HG02885 (cell line): ENCODE results near the gene HAP1.
"Not testable (repeated sequence)": the region's sequence is repeated elsewhere in the genome, so short reads cannot be mapped to it uniquely, and the experiment has no call there.

ENCODE experiments used
- ATAC-seq: cut with Tn5 transposase; IDR thresholded peaks from one replicate; pipeline ENCODE4 v1.9.1; 2021; ENCODE audit warnings: mild to moderate bottlenecking; ENCODE audit not compliant: unreplicated experiment, poor library complexity

Gene HAP1

GRCh38 chr17:41734139-41734948 lies at the start of gene HAP1:
Gene HAP1 (minus strand): TSS chr17:41734643. CDS start chr17:41734634, 9 bp downstream.
- ATAC-seq = no peak

GRCh38 chr17:41782142-41782541 lies 47.7 kb upstream of the HAP1 start:
- ATAC-seq = no peak

- ATAC-seq = no peak
Observed at GRCh38 chr17:41781404-41782110, 47.1 kb upstream of the HAP1 start.

- ATAC-seq = no peak
Observed at GRCh38 chr17:41779954-41780353, 45.5 kb upstream of the HAP1 start.

GRCh38 chr17:41777574-41778188 lies 43.2 kb upstream of the HAP1 start:
- no peak for ATAC-seq

- ATAC-seq = no peak
Observed at GRCh38 chr17:41777157-41777573, 42.7 kb upstream of the HAP1 start.

- ATAC-seq = not testable (repeated sequence)
Observed at GRCh38 chr17:41776262-41776900, 41.9 kb upstream of the HAP1 start.

- no peak for ATAC-seq
Observed at GRCh38 chr17:41775394-41776226, 41.2 kb upstream of the HAP1 start.

- no peak for ATAC-seq
Observed at GRCh38 chr17:41773731-41774193, 39.3 kb upstream of the HAP1 start.

- no peak for ATAC-seq
Observed at GRCh38 chr17:41773190-41773588, 38.7 kb upstream of the HAP1 start.

- no peak for ATAC-seq
Observed at GRCh38 chr17:41772586-41773189, 38.2 kb upstream of the HAP1 start.

- ATAC-seq = no peak
Observed at GRCh38 chr17:41772218-41772585, 37.8 kb upstream of the HAP1 start.

GRCh38 chr17:41771389-41772206 lies 37.2 kb upstream of the HAP1 start:
- no peak for ATAC-seq

- no peak for ATAC-seq
Observed at GRCh38 chr17:41769985-41770384, 35.5 kb upstream of the HAP1 start.

GRCh38 chr17:41769346-41769862 lies 35.0 kb upstream of the HAP1 start:
- ATAC-seq = no peak

- no peak for ATAC-seq
Observed at GRCh38 chr17:41768682-41769288, 34.3 kb upstream of the HAP1 start.

- ATAC-seq = no peak
Observed at GRCh38 chr17:41767324-41768042, 33.0 kb upstream of the HAP1 start.
